CD4-positive, alpha-beta T cell treated with Interferon alpha-2 for 1 hour (primary cell): ENCODE data around the gene FAM117B.
A peak's percentile ranks its signal among the peaks of the same experiment; 100 is the strongest.
"Not testable (repeated sequence)": the region's sequence is repeated elsewhere in the genome, so short reads cannot be mapped to it uniquely, and the experiment has no call there.

Source experiments
- DNase-seq, 2 donors: peaks; one replicate each; pipeline ENCODE4 v3.0.0-alpha.2; 2020 to 2022

The FAM117B gene

GRCh38 chr2:202705446-202706020 is 70.8 kb downstream of the FAM117B start:
- no peak for DNase-seq

GRCh38 chr2:202714971-202715935 is 80.5 kb downstream of the FAM117B start:
- not testable (repeated sequence) for DNase-seq

GRCh38 chr2:202716114-202716718 is 81.4 kb downstream of the FAM117B start:
- DNase-seq, result no peak

- DNase-seq, result no peak
These were observed 82.3 kb downstream of the FAM117B start for GRCh38 chr2:202716953-202717597.

GRCh38 chr2:202717598-202718310 is 83.0 kb downstream of the FAM117B start:
- no peak for DNase-seq

GRCh38 chr2:202718614-202719013 is 83.8 kb downstream of the FAM117B start:
- DNase-seq, result no peak

- DNase-seq, result no peak
These were observed 85.5 kb downstream of the FAM117B start for GRCh38 chr2:202720226-202720625.

GRCh38 chr2:202721621-202722020 is 86.9 kb downstream of the FAM117B start:
- DNase-seq, result no peak

GRCh38 chr2:202723746-202724145 is 89.0 kb downstream of the FAM117B start:
- DNase-seq, result no peak

- no peak for DNase-seq
These were observed 91.3 kb downstream of the FAM117B start for GRCh38 chr2:202726070-202726469.

- no peak for DNase-seq
These were observed 102.1 kb downstream of the FAM117B start for GRCh38 chr2:202736826-202737225.

GRCh38 chr2:202743613-202744012 is 108.8 kb downstream of the FAM117B start:
- DNase-seq, result no peak

- no peak for DNase-seq
These were observed 114.7 kb downstream of the FAM117B start for GRCh38 chr2:202749477-202749876.

GRCh38 chr2:202750763-202751427 is 116.1 kb downstream of the FAM117B start:
- DNase-seq, result no peak

- DNase-seq, result no peak
These were observed 117.3 kb downstream of the FAM117B start for GRCh38 chr2:202752071-202752470.

- no peak for DNase-seq
These were observed 120.2 kb downstream of the FAM117B start for GRCh38 chr2:202754936-202755335.

GRCh38 chr2:202756598-202756997 is 121.8 kb downstream of the FAM117B start:
- DNase-seq, result no peak

- no peak for DNase-seq
These were observed 122.6 kb downstream of the FAM117B start for GRCh38 chr2:202757339-202757738.

GRCh38 chr2:202758128-202758527 is 123.4 kb downstream of the FAM117B start:
- DNase-seq, result no peak

GRCh38 chr2:202758604-202759003 is 123.8 kb downstream of the FAM117B start:
- DNase-seq, result no peak

GRCh38 chr2:202760848-202761247 is 126.1 kb downstream of the FAM117B start:
- DNase-seq, result no peak

GRCh38 chr2:202762556-202762955 is 127.8 kb downstream of the FAM117B start:
- DNase-seq, result peak; percentile 5 to 24
